ENCODE data around the gene MAP6D1. TPM values are rescaled to one million over a fixed set of nuclear protein-coding genes. Genes with fewer than 3 reads are reported as not detected.
"Not testable (repeated sequence)": the region's sequence is repeated elsewhere in the genome, so short reads cannot be mapped to it uniquely, and the experiment has no call there.

The MAP6D1 gene
- total RNA-seq, 1 donor from 2014 or later = 0.79 TPM

GRCh38 chr3:183796372-183796771, 29.0 kb downstream of the MAP6D1 start:
- FAIRE-seq (no peak), DNase-seq (ENCODE audit: low read depth) (no peak)
- TF ChIP-seq CTCF (IDR thresholded peaks at IDR 0.05; ENCODE audit: insufficient read depth, low read length, severe bottlenecking) = no peak
- Histone ChIP-seq H3K4me3 (ENCODE audit: low read depth, low read length) (no peak overlapping the region), H3K36me3 (ENCODE audit: control insufficient read depth, insufficient read depth, low read length) (peaks cover 20% of the 10 kb centered on the region), H3K27me3 (ENCODE audit: control insufficient read depth, insufficient read depth, low read length) (no peaks in the 10 kb centered on the region)

- no peak overlapping the region for H3K4me3 ChIP-seq (ENCODE audit: low read depth, low read length)
- DNase-seq (ENCODE audit: low read depth) (no peak), FAIRE-seq (no peak)
- no peaks in the 10 kb centered on the region for H3K27me3 ChIP-seq (ENCODE audit: control insufficient read depth, insufficient read depth, low read length)
- H3K36me3 ChIP-seq (ENCODE audit: control insufficient read depth, insufficient read depth, low read length) = peaks cover 20% of the 10 kb centered on the region
- TF ChIP-seq CTCF (IDR thresholded peaks at IDR 0.05; ENCODE audit: insufficient read depth, low read length, severe bottlenecking) = no peak
These were observed 30.9 kb downstream of the MAP6D1 start for GRCh38 chr3:183794452-183794851.

GRCh38 chr3:183792976-183793375, 32.4 kb downstream of the MAP6D1 start:
- FAIRE-seq (no peak), DNase-seq (ENCODE audit: low read depth) (no peak)
- Histone ChIP-seq H3K4me3 (ENCODE audit: low read depth, low read length) (no peak overlapping the region), H3K27me3 (ENCODE audit: control insufficient read depth, insufficient read depth, low read length) (no peaks in the 10 kb centered on the region), H3K36me3 (ENCODE audit: control insufficient read depth, insufficient read depth, low read length) (peaks cover 16% of the 10 kb centered on the region)
- TF ChIP-seq CTCF (IDR thresholded peaks at IDR 0.05; ENCODE audit: insufficient read depth, low read length, severe bottlenecking) = no peak

GRCh38 chr3:183790700-183791099, 34.7 kb downstream of the MAP6D1 start:
- H3K4me3 ChIP-seq (ENCODE audit: low read depth, low read length) = no peak overlapping the region
- FAIRE-seq (no peak), DNase-seq (ENCODE audit: low read depth) (no peak)
- peaks cover 17% of the 10 kb centered on the region for H3K36me3 ChIP-seq (ENCODE audit: control insufficient read depth, insufficient read depth, low read length)
- H3K27me3 ChIP-seq (ENCODE audit: control insufficient read depth, insufficient read depth, low read length) = no peaks in the 10 kb centered on the region
- no peak for TF ChIP-seq CTCF (IDR thresholded peaks at IDR 0.05; ENCODE audit: insufficient read depth, low read length, severe bottlenecking)

- no peak for DNase-seq (ENCODE audit: low read depth)
- no peak for TF ChIP-seq CTCF (IDR thresholded peaks at IDR 0.05; ENCODE audit: insufficient read depth, low read length, severe bottlenecking)
These were observed 35.6 kb downstream of the MAP6D1 start for GRCh38 chr3:183789826-183790225.

GRCh38 chr3:183784503-183784902, 40.9 kb downstream of the MAP6D1 start:
- H3K27me3 ChIP-seq (ENCODE audit: control insufficient read depth, insufficient read depth, low read length); DNase-seq (ENCODE audit: low read depth); H3K4me3 ChIP-seq (ENCODE audit: low read depth, low read length); FAIRE-seq: not testable (repeated sequence)
- H3K36me3 ChIP-seq (ENCODE audit: control insufficient read depth, insufficient read depth, low read length) = peaks cover 12% of the 10 kb centered on the region

More at GRCh38 chr3:183789826-183790225, 35.6 kb downstream of the MAP6D1 start:
- Histone ChIP-seq H3K27me3 (ENCODE audit: control insufficient read depth, insufficient read depth, low read length) (no peaks in the 10 kb centered on the region), H3K36me3 (ENCODE audit: control insufficient read depth, insufficient read depth, low read length) (peaks cover 17% of the 10 kb centered on the region), H3K4me3 (ENCODE audit: low read depth, low read length) (no peak overlapping the region)
- FAIRE-seq = no peak

Data from bronchial epithelial cell (primary cell).